Measurements from ENCODE around the gene LLGL2.

Gene LLGL2

DNA sequence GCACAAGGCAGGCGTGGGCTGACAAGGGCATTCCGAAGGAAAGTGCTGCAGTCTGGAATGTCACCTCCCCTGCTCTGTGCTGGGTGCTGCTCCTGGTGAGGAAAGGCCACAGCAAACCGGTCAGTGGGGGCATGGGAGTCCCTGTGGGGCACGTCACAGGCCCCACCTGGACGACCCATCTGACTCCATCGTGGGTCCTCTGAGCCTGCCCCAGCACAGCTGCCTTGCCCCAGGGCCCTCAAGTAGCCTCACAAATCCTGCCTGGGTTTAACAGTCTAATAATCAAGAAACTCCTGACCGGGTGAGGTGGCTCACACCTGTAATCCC lies 59.3 kb downstream of the LLGL2 start:
- ChIA-PET CTCF (interaction anchor here (0.9 to 2.7 kb wide), 3 partner anchors 17 to 68 kb away, joined by 3 to 15 read pairs (median 4); partner anchors contain the start of genes SMIM5 and TSEN54), POLR2A (no interaction called here)
- no peak for DNase-seq (ENCODE audit: extremely low spot score)
- TF ChIP-seq HDGF (IDR thresholded peaks at IDR 0.05; ENCODE audit: borderline replicate concordance): no peak
- TF ChIP-seq ELF4 (IDR thresholded peaks at IDR 0.05): no peak
- no peak for TF ChIP-seq NFRKB (IDR thresholded peaks at IDR 0.05)

DNA sequence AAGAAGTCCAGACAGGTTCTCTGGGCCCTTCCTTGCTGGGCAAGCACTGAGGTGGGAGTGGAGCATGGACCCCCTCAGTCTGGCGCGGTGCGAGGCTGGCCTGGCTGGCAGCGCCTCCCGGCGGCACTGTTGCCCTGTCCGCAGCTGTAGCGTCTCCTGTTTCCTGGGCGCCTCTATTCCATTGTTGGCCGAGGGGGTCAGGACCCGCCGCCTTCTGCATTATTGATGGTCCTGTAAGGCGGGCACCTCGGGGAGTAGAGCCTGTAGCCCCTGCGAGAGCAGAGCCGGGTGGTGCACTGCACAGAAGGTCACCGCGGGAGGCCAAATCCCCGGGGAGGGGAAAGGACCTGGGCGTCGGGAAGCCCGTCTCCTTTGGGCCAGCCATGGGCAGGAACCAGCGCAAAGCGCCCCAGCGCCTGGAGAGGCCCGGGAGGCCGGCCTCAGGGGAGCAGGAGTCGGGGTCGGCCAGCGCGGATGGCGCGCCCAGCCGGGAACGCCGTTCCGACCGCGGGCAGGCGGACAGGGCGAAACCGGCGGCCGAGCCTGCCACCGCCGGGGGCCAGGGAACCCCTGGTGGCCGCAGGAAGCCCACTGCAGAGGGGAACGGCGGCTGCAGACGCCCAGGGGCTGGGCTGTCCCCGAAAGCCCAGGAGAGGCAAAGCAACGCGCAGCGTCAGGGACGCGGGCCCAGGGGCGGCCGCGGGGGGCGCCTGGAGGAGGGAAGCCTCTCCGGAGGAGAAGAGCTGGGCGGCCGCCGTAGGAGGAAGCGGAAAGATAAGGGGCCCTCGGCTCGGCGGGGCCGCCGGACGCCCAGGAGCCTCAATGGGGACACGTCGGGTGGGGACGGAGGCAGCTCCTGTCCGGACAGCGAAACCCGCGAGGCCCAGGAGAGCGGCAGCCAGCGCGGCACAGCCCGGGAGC lies 62.4 kb downstream of the LLGL2 start, which contains the start of gene MYO15B:
Gene MYO15B (plus strand): TSS at position 126 of the 921 bp plus-strand sequence. CDS start 258 bp downstream, at position 384.
- no peak for DNase-seq (ENCODE audit: extremely low spot score)
- ChIA-PET CTCF (interaction anchor here (0.6 kb wide), 1 partner anchor 355 kb away, joined by 4 read pairs; no protein-coding TSS in a partner anchor), POLR2A (interaction anchor here (1.0 to 1.2 kb wide), 2 partner anchors 10 to 13 kb away, joined by 3 to 4 read pairs; no protein-coding TSS in a partner anchor)
- TF ChIP-seq HDGF (IDR thresholded peaks at IDR 0.05; ENCODE audit: borderline replicate concordance): no peak
- TF ChIP-seq ELF4 (IDR thresholded peaks at IDR 0.05): no peak
- no peak for TF ChIP-seq CTBP1 (IDR thresholded peaks at IDR 0.05; ENCODE audit: borderline replicate concordance)
- TF ChIP-seq L3MBTL2 (conservative IDR thresholded peaks at IDR 0.05): no peak
- no peak for TF ChIP-seq SP1 (IDR thresholded peaks at IDR 0.05)
- TF ChIP-seq BHLHE40 (IDR thresholded peaks at IDR 0.05; ENCODE audit: borderline replicate concordance): no peak
- no peak for TF ChIP-seq SUZ12 (IDR thresholded peaks at IDR 0.05)
- no peak for TF ChIP-seq ARNT (IDR thresholded peaks at IDR 0.05)
- TF ChIP-seq LEF1 (IDR thresholded peaks at IDR 0.05; ENCODE audit: borderline replicate concordance): no peak
- no peak for TF ChIP-seq FOXM1 (IDR thresholded peaks at IDR 0.05; ENCODE audit: borderline replicate concordance)
- no peak for TF ChIP-seq FOXK2 (IDR thresholded peaks at IDR 0.05)
- no peak for TF ChIP-seq ZNF384 (IDR thresholded peaks at IDR 0.05)

DNA sequence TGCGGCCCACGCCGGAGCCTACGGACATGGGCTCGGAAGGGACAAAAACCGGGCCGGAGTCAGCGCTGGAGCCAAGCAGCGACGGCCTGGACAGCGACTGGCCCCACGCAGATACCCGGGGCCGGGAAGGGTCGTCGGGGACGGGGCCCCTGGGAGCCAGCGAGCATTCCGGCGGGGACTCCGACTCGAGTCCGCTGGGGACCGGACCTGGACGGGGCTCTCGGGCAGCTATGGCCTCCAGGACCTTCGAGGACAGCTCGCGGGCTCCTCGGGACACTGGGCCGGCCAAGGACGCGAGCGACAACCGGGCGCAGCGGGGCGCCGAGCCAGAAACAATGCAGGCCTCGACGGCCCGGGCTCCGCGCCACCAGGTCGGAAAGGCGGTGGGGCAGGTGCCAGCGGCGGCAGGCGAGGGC lies 63.1 kb downstream of the LLGL2 start:
- CTCF ChIA-PET: no interaction called here
- no peak for TF ChIP-seq BHLHE40 (IDR thresholded peaks at IDR 0.05; ENCODE audit: borderline replicate concordance)
- no peak for TF ChIP-seq ZNF384 (IDR thresholded peaks at IDR 0.05)
- no peak for TF ChIP-seq SP1 (IDR thresholded peaks at IDR 0.05)
- no peak for TF ChIP-seq ARNT (IDR thresholded peaks at IDR 0.05)
- DNase-seq (ENCODE audit: extremely low spot score): no peak
- POLR2A ChIA-PET: interaction anchor here (1.0 to 1.2 kb wide), 2 partner anchors 10 to 13 kb away, joined by 3 to 4 read pairs; no protein-coding TSS in a partner anchor

DNA sequence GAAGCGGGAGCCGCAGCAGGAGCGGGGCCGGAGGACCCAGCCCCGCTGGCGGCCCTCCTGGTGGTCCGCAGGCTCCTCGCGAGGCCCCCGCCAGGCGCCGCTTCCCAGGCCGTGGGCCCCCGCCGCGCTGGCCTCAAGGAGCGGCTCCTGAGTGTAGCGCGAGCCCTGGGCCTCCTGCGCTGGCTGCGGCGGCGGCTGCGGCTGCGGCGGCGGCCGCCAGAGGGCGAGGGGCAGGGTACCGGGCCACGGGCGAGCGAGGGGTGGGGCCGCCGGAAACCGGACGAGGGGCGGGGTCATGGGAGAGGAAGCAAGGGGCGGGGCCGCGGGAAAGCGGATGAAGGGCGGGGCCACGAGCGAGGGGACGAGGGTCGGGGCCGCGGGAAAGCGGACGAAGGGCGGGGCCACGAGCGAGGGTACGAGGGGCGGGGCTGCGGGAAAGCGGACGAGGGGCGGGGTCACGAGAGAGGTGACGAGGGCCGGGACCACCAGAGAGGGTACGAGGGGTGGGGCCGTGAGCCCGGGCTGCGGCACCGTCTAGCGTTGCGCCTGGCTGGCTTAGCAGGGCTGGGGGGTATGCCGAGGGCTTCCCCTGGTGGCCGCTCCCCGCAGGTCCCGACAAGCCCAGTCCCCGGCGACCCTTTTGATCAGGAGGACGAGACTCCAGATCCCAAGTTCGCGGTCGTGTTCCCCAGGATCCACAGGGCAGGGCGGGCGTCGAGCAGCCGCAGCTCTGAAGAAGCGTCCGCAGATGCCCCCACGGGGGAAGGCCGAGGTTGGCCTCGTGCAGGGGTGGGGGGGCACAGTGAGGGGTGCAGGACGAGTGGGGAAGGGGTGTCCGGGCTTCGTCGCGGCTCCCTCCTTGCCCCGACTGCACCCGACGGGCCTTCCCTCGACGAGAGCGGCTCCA lies 63.8 kb downstream of the LLGL2 start:
- TF ChIP-seq BHLHE40 (IDR thresholded peaks at IDR 0.05; ENCODE audit: borderline replicate concordance): no peak
- no peak for TF ChIP-seq ELF4 (IDR thresholded peaks at IDR 0.05)
- TF ChIP-seq NFRKB (IDR thresholded peaks at IDR 0.05): no peak
- TF ChIP-seq, protein P1, sequence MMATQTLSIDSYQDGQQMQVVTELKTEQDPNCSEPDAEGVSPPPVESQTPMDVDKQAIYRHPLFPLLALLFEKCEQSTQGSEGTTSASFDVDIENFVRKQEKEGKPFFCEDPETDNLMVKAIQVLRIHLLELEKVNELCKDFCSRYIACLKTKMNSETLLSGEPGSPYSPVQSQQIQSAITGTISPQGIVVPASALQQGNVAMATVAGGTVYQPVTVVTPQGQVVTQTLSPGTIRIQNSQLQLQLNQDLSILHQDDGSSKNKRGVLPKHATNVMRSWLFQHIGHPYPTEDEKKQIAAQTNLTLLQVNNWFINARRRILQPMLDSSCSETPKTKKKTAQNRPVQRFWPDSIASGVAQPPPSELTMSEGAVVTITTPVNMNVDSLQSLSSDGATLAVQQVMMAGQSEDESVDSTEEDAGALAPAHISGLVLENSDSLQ (IDR thresholded peaks at IDR 0.05): no peak
- TF ChIP-seq L3MBTL2 (conservative IDR thresholded peaks at IDR 0.05): peak; percentile 57
- TF ChIP-seq LEF1 (IDR thresholded peaks at IDR 0.05; ENCODE audit: borderline replicate concordance): peak; percentile 57; the same call in 1 of the 2 replicates
- no peak for TF ChIP-seq FOXK2 (IDR thresholded peaks at IDR 0.05)
- no peak for TF ChIP-seq HDGF (IDR thresholded peaks at IDR 0.05; ENCODE audit: borderline replicate concordance)
- TF ChIP-seq ZNF384 (IDR thresholded peaks at IDR 0.05): no peak
- TF ChIP-seq ARNT (IDR thresholded peaks at IDR 0.05): peak; percentile 67; the same call in 1 of the 2 replicates
- TF ChIP-seq TARDBP (IDR thresholded peaks at IDR 0.05): no peak
- TF ChIP-seq SUZ12 (IDR thresholded peaks at IDR 0.05): no peak
- peak; percentile 67; the same call in 1 of the 2 replicates for TF ChIP-seq FOXM1 (IDR thresholded peaks at IDR 0.05; ENCODE audit: borderline replicate concordance)
- no peak for TF ChIP-seq FOXA1 (IDR thresholded peaks at IDR 0.05)
- no peak for TF ChIP-seq SP1 (IDR thresholded peaks at IDR 0.05)
- TF ChIP-seq CTBP1 (IDR thresholded peaks at IDR 0.05; ENCODE audit: borderline replicate concordance): no peak
- ChIA-PET POLR2A (interaction anchor here (1.0 to 1.3 kb wide), 4 partner anchors 11 to 318 kb away, joined by 3 to 4 read pairs (median 3); partner anchors contain the start of genes MIF4GD and TSEN54), CTCF (interaction anchor here (2.5 kb wide), 1 partner anchor 12 kb away, joined by 20 read pairs; no protein-coding TSS in a partner anchor)
- DNase-seq (ENCODE audit: extremely low spot score): peak; percentile 100

DNA sequence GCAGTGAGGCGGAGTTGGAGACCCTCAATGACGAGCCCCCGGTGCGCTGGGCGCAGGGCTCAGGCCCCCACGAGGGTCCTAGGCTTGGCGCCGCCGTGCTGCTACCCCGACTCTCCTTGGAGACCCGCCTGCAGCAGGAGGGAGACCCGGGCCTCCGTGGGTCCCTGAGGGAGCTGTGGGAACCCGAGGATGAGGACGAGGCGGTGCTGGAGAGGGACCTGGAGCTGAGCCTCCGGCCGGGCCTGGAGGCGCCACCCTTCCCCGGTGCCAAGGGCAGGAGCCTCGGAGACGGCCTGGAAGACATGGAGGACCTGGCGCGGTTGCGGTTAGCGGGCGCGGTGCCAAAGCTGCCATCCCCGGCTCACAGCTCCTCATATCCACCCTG lies 64.4 kb downstream of the LLGL2 start:
- ChIA-PET CTCF (interaction anchor here (0.8 to 2.5 kb wide), 2 partner anchors 11 to 13 kb away, joined by 3 to 20 read pairs; no protein-coding TSS in a partner anchor), POLR2A (interaction anchor here (1.2 to 2.0 kb wide), 3 partner anchors 11 to 319 kb away, joined by 3 to 8 read pairs (median 3); partner anchors contain the start of genes MIF4GD and TSEN54)
- TF ChIP-seq SP1 (IDR thresholded peaks at IDR 0.05) (no peak), ARNT (IDR thresholded peaks at IDR 0.05) (no peak), TARDBP (IDR thresholded peaks at IDR 0.05) (no peak), FOXA1 (IDR thresholded peaks at IDR 0.05) (no peak), HDGF (IDR thresholded peaks at IDR 0.05; ENCODE audit: borderline replicate concordance) (no peak), ZNF384 (IDR thresholded peaks at IDR 0.05) (no peak), BHLHE40 (IDR thresholded peaks at IDR 0.05; ENCODE audit: borderline replicate concordance) (no peak), SUZ12 (IDR thresholded peaks at IDR 0.05) (no peak), LEF1 (IDR thresholded peaks at IDR 0.05; ENCODE audit: borderline replicate concordance) (no peak), NFRKB (IDR thresholded peaks at IDR 0.05) (no peak), ELF4 (IDR thresholded peaks at IDR 0.05) (no peak)
- TF ChIP-seq, protein P1 (IDR thresholded peaks at IDR 0.05): no peak
- no peak for DNase-seq (ENCODE audit: extremely low spot score)

All from HEK293T (cell line).